Measurements from ENCODE around the gene ERC2. TPM values are rescaled to one million over a fixed set of nuclear protein-coding genes. Genes with fewer than 3 reads are reported as not detected.

Gene ERC2
- total RNA-seq, 1 experiment from 2014 or later, result 0.90 TPM

DNA sequence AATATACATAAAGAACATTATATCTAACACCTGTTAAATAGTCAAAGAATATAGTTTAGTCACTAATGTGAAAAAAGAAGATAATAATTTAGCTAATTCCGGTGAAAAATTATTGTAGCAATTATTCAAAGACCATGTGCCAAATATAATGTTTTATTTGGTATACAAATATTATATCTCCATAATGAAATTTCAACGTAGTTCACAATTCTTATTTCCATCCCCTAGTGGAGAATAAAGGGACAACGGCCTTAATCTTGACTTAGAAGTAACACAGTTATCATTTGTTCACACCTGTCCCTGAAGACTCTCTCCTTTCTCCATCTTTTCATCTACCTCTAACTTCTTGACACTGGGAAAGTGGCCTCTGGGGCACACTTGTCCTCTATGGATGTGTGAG, 213.4 kb downstream of the ERC2 start:
- H3K36me3 ChIP-seq (ENCODE audit: insufficient read depth, low read length, poor library complexity, severe bottlenecking), result no peaks in the 10 kb centered on the region
- H3K27me3 ChIP-seq (replicated peaks; ENCODE audit: insufficient read depth, low read depth, low read length, poor library complexity), result no peaks in the 10 kb centered on the region
- no peaks in the 10 kb centered on the region for H3K4me1 ChIP-seq (ENCODE audit: insufficient read depth, low read length, poor library complexity, severe bottlenecking)
- DNase-seq (ENCODE audit: low spot score), result no peak
- intact Hi-C loops (cut with micrococcal nuclease; ENCODE audit: unreplicated experiment), result loop anchor here (5.0 to 10.0 kb wide), 4 partner anchors 213 to 1820 kb away; no protein-coding TSS in a partner anchor
- no peak overlapping the region for H3K27ac ChIP-seq (ENCODE audit: low read depth, low read length, poor library complexity, severe bottlenecking)
- no peaks in the 10 kb centered on the region for H3K9me3 ChIP-seq (ENCODE audit: low read depth, low read length, poor library complexity, severe bottlenecking)
- no TSS peak for BruUV-seq (replicated peaks)
- POLR2A ChIA-PET (ENCODE audit: low non-redundant PET), result no interaction called here
- no peak overlapping the region for H3K4me3 ChIP-seq (ENCODE audit: low read depth, low read length, poor library complexity, severe bottlenecking)
- CTCF ChIA-PET, result no interaction called here
- TF ChIP-seq, protein P1, sequence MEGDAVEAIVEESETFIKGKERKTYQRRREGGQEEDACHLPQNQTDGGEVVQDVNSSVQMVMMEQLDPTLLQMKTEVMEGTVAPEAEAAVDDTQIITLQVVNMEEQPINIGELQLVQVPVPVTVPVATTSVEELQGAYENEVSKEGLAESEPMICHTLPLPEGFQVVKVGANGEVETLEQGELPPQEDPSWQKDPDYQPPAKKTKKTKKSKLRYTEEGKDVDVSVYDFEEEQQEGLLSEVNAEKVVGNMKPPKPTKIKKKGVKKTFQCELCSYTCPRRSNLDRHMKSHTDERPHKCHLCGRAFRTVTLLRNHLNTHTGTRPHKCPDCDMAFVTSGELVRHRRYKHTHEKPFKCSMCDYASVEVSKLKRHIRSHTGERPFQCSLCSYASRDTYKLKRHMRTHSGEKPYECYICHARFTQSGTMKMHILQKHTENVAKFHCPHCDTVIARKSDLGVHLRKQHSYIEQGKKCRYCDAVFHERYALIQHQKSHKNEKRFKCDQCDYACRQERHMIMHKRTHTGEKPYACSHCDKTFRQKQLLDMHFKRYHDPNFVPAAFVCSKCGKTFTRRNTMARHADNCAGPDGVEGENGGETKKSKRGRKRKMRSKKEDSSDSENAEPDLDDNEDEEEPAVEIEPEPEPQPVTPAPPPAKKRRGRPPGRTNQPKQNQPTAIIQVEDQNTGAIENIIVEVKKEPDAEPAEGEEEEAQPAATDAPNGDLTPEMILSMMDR (conservative IDR thresholded peaks at IDR 0.05; ENCODE audit: low read depth, low read length), result peak; percentile 39; the same call in 1 of the 2 replicates
- no peak for TF ChIP-seq EZH2 (IDR thresholded peaks at IDR 0.05; ENCODE audit: borderline replicate concordance, low read depth, low read length, poor library complexity, severe bottlenecking)

DNA sequence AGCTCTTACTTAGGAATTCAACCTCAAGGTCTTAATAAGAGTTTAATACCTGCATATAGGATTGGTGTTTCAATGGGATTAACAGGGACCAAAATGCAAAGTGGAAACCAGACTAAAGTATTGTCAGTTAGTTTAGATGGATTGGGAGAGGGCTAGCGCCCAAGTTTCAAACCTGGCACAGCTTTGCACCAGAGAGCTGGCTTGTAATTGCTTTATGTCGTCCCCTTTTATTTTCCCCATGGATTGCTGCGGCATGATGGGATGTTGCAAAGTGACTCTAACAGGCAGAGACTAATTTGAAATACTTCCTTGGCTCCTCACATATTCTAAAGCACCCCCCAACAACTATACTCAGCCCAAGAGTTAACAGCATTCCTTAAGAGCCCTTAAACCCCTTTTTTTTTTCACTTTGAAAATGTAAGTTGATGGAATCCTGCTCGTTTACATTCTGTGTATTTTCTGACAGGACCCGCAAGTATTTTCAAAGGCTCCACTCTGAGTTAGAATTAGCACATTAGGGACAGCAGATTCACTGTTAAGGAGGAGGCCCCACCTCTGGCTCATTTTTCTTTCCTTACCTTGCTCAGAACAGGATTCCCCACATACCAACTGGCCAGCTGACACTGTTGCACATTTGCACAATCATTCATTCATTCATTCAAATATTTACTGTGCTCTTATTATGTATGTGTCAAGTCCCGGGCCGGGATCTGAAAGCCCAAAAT, 214.2 kb downstream of the ERC2 start:
- ChIA-PET POLR2A (ENCODE audit: low non-redundant PET) (no interaction called here), CTCF (no interaction called here)
- Histone ChIP-seq H3K9me3 (ENCODE audit: low read depth, low read length, poor library complexity, severe bottlenecking) (no peaks in the 10 kb centered on the region), H3K27me3 (replicated peaks; ENCODE audit: insufficient read depth, low read depth, low read length, poor library complexity) (no peaks in the 10 kb centered on the region), H3K27ac (ENCODE audit: low read depth, low read length, poor library complexity, severe bottlenecking) (no peak overlapping the region), H3K36me3 (ENCODE audit: insufficient read depth, low read length, poor library complexity, severe bottlenecking) (no peaks in the 10 kb centered on the region), H3K4me1 (ENCODE audit: insufficient read depth, low read length, poor library complexity, severe bottlenecking) (no peaks in the 10 kb centered on the region), H3K4me3 (ENCODE audit: low read depth, low read length, poor library complexity, severe bottlenecking) (no peak overlapping the region)
- no peak for DNase-seq (ENCODE audit: low spot score)
- BruUV-seq (replicated peaks), result no TSS peak
- intact Hi-C loops (cut with micrococcal nuclease; ENCODE audit: unreplicated experiment), result loop anchor here (5.0 to 10.0 kb wide), 4 partner anchors 212 to 1819 kb away; no protein-coding TSS in a partner anchor
- TF ChIP-seq, protein P1 (conservative IDR thresholded peaks at IDR 0.05; ENCODE audit: low read depth, low read length), result no peak
- TF ChIP-seq EZH2 (IDR thresholded peaks at IDR 0.05; ENCODE audit: borderline replicate concordance, low read depth, low read length, poor library complexity, severe bottlenecking), result no peak

- Histone ChIP-seq H3K27me3 (replicated peaks; ENCODE audit: insufficient read depth, low read depth, low read length, poor library complexity) (no peaks in the 10 kb centered on the region), H3K4me3 (ENCODE audit: low read depth, low read length, poor library complexity, severe bottlenecking) (no peak overlapping the region), H3K36me3 (ENCODE audit: insufficient read depth, low read length, poor library complexity, severe bottlenecking) (no peaks in the 10 kb centered on the region), H3K9me3 (ENCODE audit: low read depth, low read length, poor library complexity, severe bottlenecking) (no peaks in the 10 kb centered on the region), H3K4me1 (ENCODE audit: insufficient read depth, low read length, poor library complexity, severe bottlenecking) (no peaks in the 10 kb centered on the region), H3K27ac (ENCODE audit: low read depth, low read length, poor library complexity, severe bottlenecking) (no peak overlapping the region)
- POLR2A ChIA-PET (ENCODE audit: low non-redundant PET), result no interaction called here
- BruUV-seq (replicated peaks), result no TSS peak
- CTCF ChIA-PET, result interaction anchor here (0.5 kb wide), 1 partner anchor 89 kb away, joined by 3 read pairs; no protein-coding TSS in a partner anchor
- peak; percentile 41 for DNase-seq (ENCODE audit: low spot score)
- TF ChIP-seq, protein P1 (conservative IDR thresholded peaks at IDR 0.05; ENCODE audit: low read depth, low read length), result peak; percentile 64
- TF ChIP-seq EZH2 (IDR thresholded peaks at IDR 0.05; ENCODE audit: borderline replicate concordance, low read depth, low read length, poor library complexity, severe bottlenecking), result no peak
- intact Hi-C loops (cut with micrococcal nuclease; ENCODE audit: unreplicated experiment), result loop anchor here (5.0 to 10.0 kb wide), 4 partner anchors 209 to 1817 kb away; no protein-coding TSS in a partner anchor
Observed at GRCh38 chr3:56251343-56251945, 216.8 kb downstream of the ERC2 start.

Measured in A673 (cell line).